GM21717 (cell line): ENCODE results near the gene LRTM2.

Experiments
- ATAC-seq: cut with Tn5 transposase; IDR thresholded peaks from one replicate; pipeline ENCODE4 v1.9.1; 2021; ENCODE audit warnings: mild to moderate bottlenecking, moderate library complexity; ENCODE audit not compliant: unreplicated experiment

The LRTM2 gene

GRCh38 chr12:1842183-1842904 lies 22.0 kb downstream of the LRTM2 start:
- no peak for ATAC-seq

- no peak for ATAC-seq
Measured at GRCh38 chr12:1842905-1843640, 22.7 kb downstream of the LRTM2 start.

- ATAC-seq = no peak
Measured at GRCh38 chr12:1843641-1844005, 23.3 kb downstream of the LRTM2 start.

- no peak for ATAC-seq
Measured at GRCh38 chr12:1844223-1844622, 23.9 kb downstream of the LRTM2 start.

GRCh38 chr12:1844661-1845409 lies 24.5 kb downstream of the LRTM2 start:
- ATAC-seq = no peak

- no peak for ATAC-seq
Measured at GRCh38 chr12:1845427-1845826, 25.1 kb downstream of the LRTM2 start.

GRCh38 chr12:1845886-1846285 lies 25.5 kb downstream of the LRTM2 start:
- no peak for ATAC-seq

GRCh38 chr12:1846421-1847405 lies 26.3 kb downstream of the LRTM2 start:
- no peak for ATAC-seq

GRCh38 chr12:1847411-1847810 lies 27.0 kb downstream of the LRTM2 start:
- ATAC-seq = no peak

GRCh38 chr12:1848146-1848545 lies 27.8 kb downstream of the LRTM2 start:
- no peak for ATAC-seq

- no peak for ATAC-seq
Measured at GRCh38 chr12:1848745-1849144, 28.4 kb downstream of the LRTM2 start.

- ATAC-seq = no peak
Measured at GRCh38 chr12:1851151-1851701, 30.9 kb downstream of the LRTM2 start.

GRCh38 chr12:1852076-1852475 lies 31.7 kb downstream of the LRTM2 start:
- ATAC-seq = no peak

- ATAC-seq = no peak
Measured at GRCh38 chr12:1853716-1854115, 33.4 kb downstream of the LRTM2 start.

- no peak for ATAC-seq
Measured at GRCh38 chr12:1855241-1855640, 34.9 kb downstream of the LRTM2 start.

GRCh38 chr12:1857086-1857485 lies 36.7 kb downstream of the LRTM2 start:
- ATAC-seq = no peak

- no peak for ATAC-seq
Measured at GRCh38 chr12:1857821-1858220, 37.5 kb downstream of the LRTM2 start.

GRCh38 chr12:1858456-1858855 lies 38.1 kb downstream of the LRTM2 start:
- ATAC-seq = no peak

- ATAC-seq = no peak
Measured at GRCh38 chr12:1859643-1860042, 39.3 kb downstream of the LRTM2 start.

- ATAC-seq = no peak
Measured at GRCh38 chr12:1862973-1863372, 42.6 kb downstream of the LRTM2 start.
